Chondrocyte (in vitro differentiated cells): ENCODE results near the gene CST8. TPM values are rescaled to one million over a fixed set of nuclear protein-coding genes. Genes with fewer than 3 reads are reported as not detected.

Experiments
- DNase-seq: peaks from one replicate; pipeline ENCODE4 v3.0.0; 2021; ENCODE audit warnings: mixed read lengths, low spot score
- H3K27ac Mint-ChIP-seq: one replicate; pipeline ENCODE4 v1.8.0; 2021; ENCODE audit warnings: mild to moderate bottlenecking, moderate library complexity, mixed read lengths; ENCODE audit not compliant: unreplicated experiment
- H3K27me3 Mint-ChIP-seq: 2 replicates; pipeline ENCODE4 v1.8.0; 2021; ENCODE audit warnings: low read depth, mixed read lengths
- H3K36me3 Mint-ChIP-seq: 2 replicates; pipeline ENCODE4 v1.8.0; 2021; ENCODE audit warnings: low read depth, mixed read lengths
- H3K4me1 Mint-ChIP-seq: 2 replicates; pipeline ENCODE4 v1.8.0; 2021; ENCODE audit warnings: low read depth, mild to moderate bottlenecking, mixed read lengths
- H3K4me3 Mint-ChIP-seq: one replicate; pipeline ENCODE4 v1.8.0; 2021; ENCODE audit warnings: mild to moderate bottlenecking, moderate library complexity, mixed read lengths; ENCODE audit not compliant: unreplicated experiment
- H3K9me3 Mint-ChIP-seq: 2 replicates; pipeline ENCODE4 v1.8.0; 2021; ENCODE audit warnings: low read depth, mixed read lengths
- CTCF ChIP-seq: fragments of 200-600 bp; sonication (generic); IDR thresholded peaks from 2 replicates; pipeline ENCODE4 v1.5.0; 2021; ENCODE audit warnings: antibody characterized with exemption, mild to moderate bottlenecking, moderate library complexity
- total RNA-seq: library from RNA; stranded (reverse); gene quantifications from 3 replicates; pipeline ENCODE4 v1.2.1, GENCODE V29; 2021

CST8 gene
- total RNA-seq, 1 donor from 2014 or later, result not detected

GRCh38 chr20:23476015-23476754 lies 14.7 kb upstream of the CST8 start:
- H3K9me3 Mint-ChIP-seq, result no peaks in the 10 kb centered on the region
- no peak overlapping the region for H3K4me3 Mint-ChIP-seq
- H3K36me3 Mint-ChIP-seq, result no peaks in the 10 kb centered on the region
- no peaks in the 10 kb centered on the region for H3K4me1 Mint-ChIP-seq
- peaks cover 6% of the 10 kb centered on the region for H3K27me3 Mint-ChIP-seq
- DNase-seq, result no peak
- TF ChIP-seq CTCF, result no peak
- no peak overlapping the region for H3K27ac Mint-ChIP-seq

- peaks cover 3% of the 10 kb centered on the region for H3K27me3 Mint-ChIP-seq
- H3K9me3 Mint-ChIP-seq, result no peaks in the 10 kb centered on the region
- no peaks in the 10 kb centered on the region for H3K36me3 Mint-ChIP-seq
- no peaks in the 10 kb centered on the region for H3K4me1 Mint-ChIP-seq
- no peak for TF ChIP-seq CTCF
- no peak for DNase-seq
- H3K4me3 Mint-ChIP-seq, result no peak overlapping the region
- no peak overlapping the region for H3K27ac Mint-ChIP-seq
These were observed 13.7 kb upstream of the CST8 start for GRCh38 chr20:23477223-23477622.

GRCh38 chr20:23479043-23479442 lies 11.9 kb upstream of the CST8 start:
- no peak for DNase-seq
- H3K36me3 Mint-ChIP-seq, result no peaks in the 10 kb centered on the region
- no peaks in the 10 kb centered on the region for H3K9me3 Mint-ChIP-seq
- H3K4me3 Mint-ChIP-seq, result no peak overlapping the region
- H3K27me3 Mint-ChIP-seq, result peaks cover 1% of the 10 kb centered on the region
- no peak for TF ChIP-seq CTCF
- H3K4me1 Mint-ChIP-seq, result no peaks in the 10 kb centered on the region
- no peak overlapping the region for H3K27ac Mint-ChIP-seq

- Mint-ChIP-seq H3K27ac (no peak overlapping the region), H3K27me3 (peaks cover 5% of the 10 kb centered on the region), H3K4me3 (no peak overlapping the region), H3K4me1 (no peaks in the 10 kb centered on the region), H3K36me3 (no peaks in the 10 kb centered on the region), H3K9me3 (no peaks in the 10 kb centered on the region)
- no peak for TF ChIP-seq CTCF
- no peak for DNase-seq
These were observed 8.8 kb upstream of the CST8 start for GRCh38 chr20:23482138-23482537.

GRCh38 chr20:23484081-23484480 lies 6.8 kb upstream of the CST8 start:
- Mint-ChIP-seq H3K4me3 (no peak overlapping the region), H3K9me3 (peaks cover 4% of the 10 kb centered on the region), H3K27me3 (peaks cover 9% of the 10 kb centered on the region), H3K4me1 (no peaks in the 10 kb centered on the region), H3K36me3 (no peaks in the 10 kb centered on the region), H3K27ac (no peak overlapping the region)
- no peak for DNase-seq
- no peak for TF ChIP-seq CTCF
